Karpas-422 (cell line): ENCODE measurements around the gene BRINP2. TPM values are rescaled to one million over a fixed set of nuclear protein-coding genes. Genes with fewer than 3 reads are reported as not detected.

ENCODE experiments used
- DNase-seq: peaks from one replicate; pipeline ENCODE4 v3.0.0-alpha.2; 2015
- H2AFZ ChIP-seq: fragments of 200-600 bp; sonication (generic); 2 replicates; pipeline ENCODE4 v1.6.1; 2014; ENCODE audit warnings: antibody characterized with exemption, low read length, mixed read lengths
- H3K27ac ChIP-seq: fragments of 200-600 bp; sonication (generic); 2 replicates; pipeline ENCODE4 v1.5.1; 2014; ENCODE audit warnings: mild to moderate bottlenecking, low read length, moderate library complexity
- H3K27me3 ChIP-seq: fragments of 200-600 bp; sonication (generic); 2 replicates; pipeline ENCODE4 v1.6.1; 2014; ENCODE audit warnings: low read length, mixed read lengths
- H3K36me3 ChIP-seq: fragments of 200-600 bp; sonication (generic); 2 replicates; pipeline ENCODE4 v1.6.1; 2014; ENCODE audit warnings: low read length, mixed read lengths; ENCODE audit not compliant: insufficient read depth
- H3K4me1 ChIP-seq: fragments of 200-600 bp; sonication (generic); 2 replicates; pipeline ENCODE4 v1.6.1; 2014; ENCODE audit warnings: mild to moderate bottlenecking, low read length, mixed read lengths
- H3K4me2 ChIP-seq: fragments of 200-600 bp; sonication (generic); 2 replicates; pipeline ENCODE4 v1.6.1; 2014; ENCODE audit warnings: low read length, low read depth, mild to moderate bottlenecking; ENCODE audit not compliant: poor library complexity, severe bottlenecking
- H3K4me3 ChIP-seq: fragments of 200-600 bp; sonication (generic); 2 replicates; pipeline ENCODE4 v1.5.1; 2014; ENCODE audit warnings: mild to moderate bottlenecking, antibody characterized with exemption, low read length, mixed read lengths
- H3K79me2 ChIP-seq: fragments of 200-600 bp; sonication (generic); 2 replicates; pipeline ENCODE4 v1.6.1; 2014; ENCODE audit warnings: mild to moderate bottlenecking, low read length, mixed read lengths
- H3K9ac ChIP-seq: fragments of 200-600 bp; sonication (generic); 2 replicates; pipeline ENCODE4 v1.6.0; 2014; ENCODE audit warnings: low read length
- H3K9me2 ChIP-seq: fragments of 200-600 bp; sonication (generic), shearing (Covaris generic); replicated peaks from 2 replicates; pipeline ENCODE4 v1.6.0; 2014; ENCODE audit warnings: mild to moderate bottlenecking, low read length, moderate library complexity; ENCODE audit not compliant: insufficient read depth
- H3K9me3 ChIP-seq: fragments of 300-700, 200-600 bp; sonication (generic); 2 replicates; pipeline ENCODE4 v1.6.1; 2014; ENCODE audit warnings: low read length, mixed read lengths
- H4K20me1 ChIP-seq: fragments of 200-600 bp; sonication (generic); 2 replicates; pipeline ENCODE4 v1.6.1; 2014; ENCODE audit warnings: mild to moderate bottlenecking, antibody characterized with exemption, low read length, low read depth; ENCODE audit not compliant: insufficient read depth
- total RNA-seq: library from RNA; depleted of rRNA; stranded (reverse); fragments of >200 nt; shearing (Covaris generic); gene quantifications from 2 replicates; pipeline ENCODE4 v1.2.3, GENCODE V29; 2014; ENCODE audit warnings: low replicate concordance

Gene BRINP2
- total RNA-seq, 1 experiment from 2014 or later, result not detected

DNA sequence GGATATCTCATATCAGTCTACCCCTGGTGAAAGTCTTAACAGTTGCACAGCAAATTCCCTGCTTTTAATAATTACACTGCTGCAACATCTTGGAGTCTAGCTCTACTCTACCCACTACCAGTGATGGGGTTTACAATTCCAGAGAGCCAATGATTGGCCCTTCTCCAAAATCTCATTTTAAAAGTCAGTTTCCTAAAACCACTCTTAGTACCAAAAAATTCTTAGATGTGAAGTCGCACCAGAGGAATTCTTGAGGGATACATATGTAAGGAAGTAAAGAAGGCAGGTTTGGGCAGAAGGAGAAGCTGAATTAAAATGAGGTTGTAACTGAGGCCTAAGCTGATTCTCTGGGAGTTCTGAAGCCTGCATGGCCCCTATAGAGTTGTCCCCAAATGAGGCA is 129.7 kb downstream of the BRINP2 start:
- Histone ChIP-seq H3K27me3 (no peaks in the 10 kb centered on the region), H3K4me2 (no peak overlapping the region), H3K79me2 (no peaks in the 10 kb centered on the region), H3K9ac (no peak overlapping the region), H4K20me1 (no peaks in the 10 kb centered on the region), H3K9me3 (no peaks in the 10 kb centered on the region), H3K4me3 (no peak overlapping the region), H3K36me3 (no peaks in the 10 kb centered on the region), H2AFZ (no peak overlapping the region), H3K9me2 (no peaks in the 10 kb centered on the region), H3K4me1 (no peaks in the 10 kb centered on the region), H3K27ac (no peak overlapping the region)
- no peak for DNase-seq

DNA sequence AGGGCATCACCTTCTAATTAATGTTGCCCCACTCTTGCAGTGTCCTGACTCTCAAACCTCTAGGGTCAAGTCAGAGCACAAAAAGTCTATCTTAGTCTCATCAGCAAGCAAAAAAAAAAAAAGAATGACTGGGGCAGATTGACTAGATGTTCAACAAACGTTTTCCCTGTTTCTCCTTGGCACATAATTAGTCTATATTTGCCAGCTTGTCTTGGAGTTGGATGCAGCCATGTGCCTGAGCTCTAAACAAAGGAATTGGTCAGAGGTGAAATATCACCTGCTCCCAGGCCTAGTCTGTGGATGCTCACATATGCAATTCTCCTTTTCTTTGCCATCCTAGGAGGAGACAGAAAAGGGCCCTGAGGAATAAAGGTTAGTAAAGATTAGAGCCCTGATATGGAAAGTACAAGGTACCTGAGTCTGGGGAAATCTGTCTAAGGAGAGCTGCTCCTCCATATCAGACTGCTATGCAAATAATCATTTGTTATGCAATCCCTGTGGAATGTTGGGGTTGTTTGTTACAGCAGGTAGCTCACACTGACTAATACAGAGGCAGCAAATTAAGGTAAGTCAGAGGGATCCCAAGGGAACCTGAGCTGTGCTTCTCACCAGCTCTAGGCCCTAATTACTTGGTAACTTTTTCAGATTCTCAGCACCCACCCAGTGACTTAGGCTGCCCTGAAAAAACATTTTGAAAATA is 130.8 kb downstream of the BRINP2 start:
- Histone ChIP-seq H4K20me1 (no peaks in the 10 kb centered on the region), H3K9me3 (no peaks in the 10 kb centered on the region), H3K4me2 (no peak overlapping the region), H3K27me3 (no peaks in the 10 kb centered on the region), H3K9me2 (no peaks in the 10 kb centered on the region), H3K9ac (no peak overlapping the region), H3K36me3 (no peaks in the 10 kb centered on the region), H3K4me1 (no peaks in the 10 kb centered on the region), H3K4me3 (no peak overlapping the region), H3K79me2 (no peaks in the 10 kb centered on the region), H3K27ac (no peak overlapping the region), H2AFZ (no peak overlapping the region)
- DNase-seq, result no peak

DNA sequence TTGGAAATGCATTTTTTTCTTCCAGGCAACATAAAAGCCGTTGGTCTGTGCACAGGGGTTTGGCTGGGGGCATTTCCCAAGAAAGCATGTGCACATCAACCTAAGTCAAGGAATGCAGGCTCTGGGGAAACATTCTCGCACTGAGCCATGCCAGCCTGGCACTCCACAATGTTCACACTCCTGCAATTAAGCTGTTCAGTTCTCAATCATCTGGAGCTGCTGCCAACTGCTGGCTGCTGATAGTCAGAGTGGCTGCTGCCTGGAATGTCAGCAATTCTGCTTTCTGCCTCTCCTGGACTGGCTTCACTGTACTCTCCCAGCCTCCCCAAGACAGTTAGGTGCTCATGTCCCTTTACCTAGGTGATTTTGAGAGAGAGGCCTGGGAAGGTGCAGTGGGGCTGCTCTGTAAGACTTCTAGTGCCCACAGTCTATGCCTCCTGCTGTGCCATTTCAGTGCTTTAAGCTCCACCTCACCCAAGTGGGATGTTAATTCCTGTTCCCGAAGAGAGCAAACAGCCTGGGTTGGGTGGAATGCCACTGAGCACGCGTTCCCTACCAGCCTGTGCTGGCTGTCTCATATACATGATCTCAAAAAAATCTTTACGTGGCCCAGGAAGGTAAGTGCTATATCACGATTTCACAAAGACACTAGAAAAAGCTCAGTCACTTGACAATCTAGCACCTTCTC is 131.7 kb downstream of the BRINP2 start:
- Histone ChIP-seq H4K20me1 (no peaks in the 10 kb centered on the region), H2AFZ (no peak overlapping the region), H3K27ac (no peak overlapping the region), H3K79me2 (no peaks in the 10 kb centered on the region), H3K36me3 (no peaks in the 10 kb centered on the region), H3K4me2 (no peak overlapping the region), H3K4me3 (no peak overlapping the region), H3K9me2 (no peaks in the 10 kb centered on the region), H3K27me3 (no peaks in the 10 kb centered on the region), H3K9me3 (no peaks in the 10 kb centered on the region), H3K9ac (no peak overlapping the region), H3K4me1 (no peaks in the 10 kb centered on the region)
- no peak for DNase-seq

DNA sequence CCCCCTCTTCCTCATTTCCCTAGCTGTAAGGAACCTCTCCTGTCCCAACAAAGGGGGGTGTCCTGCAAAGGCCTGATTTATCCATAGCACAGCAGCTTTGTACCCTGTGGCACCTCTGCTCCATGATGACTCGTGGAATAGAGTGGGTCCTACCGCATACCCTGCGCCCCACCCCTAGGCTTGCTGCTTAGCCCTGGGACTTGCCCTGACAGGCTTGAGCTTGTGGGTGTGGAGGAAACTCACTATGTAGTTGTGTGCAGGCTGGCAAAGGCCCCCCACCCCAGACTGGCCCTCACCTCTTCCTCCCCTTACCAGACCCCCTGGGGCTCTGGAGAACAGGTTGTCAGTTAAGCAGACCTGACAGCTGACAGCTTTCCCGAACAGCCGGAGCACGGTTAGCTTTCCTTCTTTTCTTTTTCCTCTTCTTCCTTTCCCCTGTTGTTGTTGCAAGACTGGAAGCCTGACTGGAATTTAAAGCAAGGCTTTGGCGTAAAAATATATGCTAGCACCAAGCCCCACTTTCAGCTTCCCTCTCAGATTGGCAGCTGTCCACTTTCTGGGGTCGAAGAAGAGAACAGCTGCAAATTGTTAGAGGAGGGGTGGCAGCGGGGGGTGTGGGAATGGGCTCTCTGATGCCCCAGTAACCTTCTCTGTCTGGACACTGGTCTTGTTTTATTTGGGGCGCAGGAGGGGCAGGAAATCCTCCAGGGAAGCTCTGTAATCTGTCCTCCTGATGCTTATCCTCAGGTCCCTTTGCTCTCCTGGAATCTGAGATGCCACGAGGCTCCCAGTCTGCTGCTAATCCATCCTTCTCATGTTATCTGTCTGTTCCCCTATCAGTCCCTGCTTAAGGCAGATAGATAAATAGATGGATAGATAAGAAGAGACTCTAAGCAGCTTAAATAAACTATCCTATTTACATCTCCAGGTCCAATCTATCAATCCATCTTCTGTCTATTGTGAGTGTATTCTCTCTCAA is 134.6 kb downstream of the BRINP2 start:
- H3K79me2 ChIP-seq, result no peaks in the 10 kb centered on the region
- no peak overlapping the region for H2AFZ ChIP-seq
- H3K4me3 ChIP-seq, result no peak overlapping the region
- H3K9me2 ChIP-seq, result no peaks in the 10 kb centered on the region
- H3K4me1 ChIP-seq, result no peaks in the 10 kb centered on the region
- H3K27me3 ChIP-seq, result no peaks in the 10 kb centered on the region
- H3K27ac ChIP-seq, result no peak overlapping the region
- no peak overlapping the region for H3K4me2 ChIP-seq
- no peak overlapping the region for H3K9ac ChIP-seq
- no peak for DNase-seq
- H3K36me3 ChIP-seq, result no peaks in the 10 kb centered on the region
- H3K9me3 ChIP-seq, result no peaks in the 10 kb centered on the region
- H4K20me1 ChIP-seq, result no peaks in the 10 kb centered on the region

DNA sequence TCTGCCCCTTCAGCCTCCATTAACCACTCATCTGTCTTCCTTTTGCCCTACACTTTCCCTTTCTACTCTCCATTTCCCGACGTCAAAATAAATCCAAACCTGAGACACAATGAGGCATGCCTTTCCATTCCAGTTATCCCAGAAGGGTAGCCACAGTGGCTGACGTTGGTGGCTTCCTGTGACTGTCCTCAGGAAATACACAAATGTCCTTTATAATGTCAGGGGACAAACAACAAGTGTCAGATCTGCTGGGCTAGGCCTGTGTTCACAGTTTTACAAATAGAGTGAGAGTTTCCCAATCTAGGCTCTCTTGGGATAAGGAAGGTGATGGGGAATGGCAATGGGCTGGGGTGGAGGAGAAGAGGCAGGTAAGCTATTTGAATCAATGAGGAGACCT is 135.3 kb downstream of the BRINP2 start:
- Histone ChIP-seq H3K9me3 (no peaks in the 10 kb centered on the region), H3K27me3 (no peaks in the 10 kb centered on the region), H4K20me1 (no peaks in the 10 kb centered on the region), H3K36me3 (no peaks in the 10 kb centered on the region), H2AFZ (no peak overlapping the region), H3K4me3 (no peak overlapping the region), H3K27ac (no peak overlapping the region), H3K79me2 (no peaks in the 10 kb centered on the region), H3K4me2 (no peak overlapping the region), H3K9me2 (no peaks in the 10 kb centered on the region), H3K4me1 (no peaks in the 10 kb centered on the region), H3K9ac (no peak overlapping the region)
- DNase-seq, result no peak

DNA sequence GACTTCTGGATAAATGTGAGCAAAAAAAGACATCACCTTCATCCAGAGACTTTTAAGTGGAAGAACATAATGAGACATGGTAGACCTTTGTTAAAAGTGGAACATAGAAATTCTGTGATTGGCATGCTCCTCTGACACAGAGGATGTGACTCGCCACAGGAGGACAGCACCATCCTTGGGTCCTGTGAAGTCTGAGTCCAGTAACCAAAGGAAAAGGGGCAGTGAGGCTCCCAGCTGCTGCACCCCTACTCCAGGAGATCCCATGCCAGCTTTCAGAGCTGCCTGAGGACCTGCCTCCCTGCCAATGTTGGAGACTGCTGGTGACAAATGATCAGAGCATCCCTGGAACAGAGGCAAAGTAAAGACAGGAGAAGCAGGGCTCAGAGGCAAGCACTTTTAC is 136.2 kb downstream of the BRINP2 start:
- Histone ChIP-seq H3K36me3 (no peaks in the 10 kb centered on the region), H3K27ac (no peak overlapping the region), H3K27me3 (no peaks in the 10 kb centered on the region), H3K9me3 (no peaks in the 10 kb centered on the region), H3K4me1 (no peaks in the 10 kb centered on the region), H3K4me2 (no peak overlapping the region), H3K79me2 (no peaks in the 10 kb centered on the region), H3K9ac (no peak overlapping the region), H3K9me2 (no peaks in the 10 kb centered on the region), H3K4me3 (no peak overlapping the region), H4K20me1 (no peaks in the 10 kb centered on the region), H2AFZ (no peak overlapping the region)
- no peak for DNase-seq

DNA sequence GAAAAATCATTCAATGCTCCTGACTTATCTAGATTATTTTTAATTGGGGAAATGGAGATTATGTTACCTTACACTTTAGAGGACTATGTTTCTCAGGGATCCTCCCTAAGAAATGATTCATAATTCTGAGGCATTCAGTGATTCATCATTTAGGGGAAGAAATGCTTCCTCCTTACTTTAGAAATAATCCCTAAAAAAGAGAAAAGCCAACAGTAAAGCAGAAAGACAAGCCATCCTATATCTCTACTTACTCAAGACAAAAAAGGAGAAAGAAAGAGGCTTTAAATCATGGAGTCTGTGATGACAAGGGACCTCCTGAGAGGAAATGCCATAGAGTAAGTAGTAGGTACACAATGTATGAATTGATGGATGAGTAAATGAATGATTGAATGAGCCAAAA is 137.0 kb downstream of the BRINP2 start:
- H3K36me3 ChIP-seq, result no peaks in the 10 kb centered on the region
- H4K20me1 ChIP-seq, result no peaks in the 10 kb centered on the region
- H3K4me1 ChIP-seq, result no peaks in the 10 kb centered on the region
- H3K27me3 ChIP-seq, result no peaks in the 10 kb centered on the region
- no peaks in the 10 kb centered on the region for H3K9me3 ChIP-seq
- H3K4me3 ChIP-seq, result no peak overlapping the region
- H3K9ac ChIP-seq, result no peak overlapping the region
- H3K27ac ChIP-seq, result no peak overlapping the region
- DNase-seq, result no peak
- no peak overlapping the region for H2AFZ ChIP-seq
- no peaks in the 10 kb centered on the region for H3K9me2 ChIP-seq
- H3K4me2 ChIP-seq, result no peak overlapping the region
- H3K79me2 ChIP-seq, result no peaks in the 10 kb centered on the region

DNA sequence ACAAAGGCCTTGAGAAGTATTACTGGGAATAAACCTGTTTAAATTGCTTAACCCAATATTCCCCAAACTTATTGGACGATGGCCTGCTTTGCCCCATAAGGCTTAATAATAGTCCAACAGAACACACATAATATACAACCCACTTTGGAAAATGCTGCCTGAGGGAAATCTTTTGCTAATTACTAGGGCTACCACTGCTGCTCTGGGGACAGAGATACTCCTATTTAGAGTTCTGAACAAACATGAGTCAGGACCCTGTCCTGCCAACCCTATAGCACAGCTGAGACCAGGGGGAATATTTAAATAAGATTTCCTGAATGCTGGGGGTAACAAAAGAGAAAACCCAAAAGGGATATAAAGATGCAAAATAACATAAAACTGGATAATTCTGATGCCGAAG is 139.1 kb downstream of the BRINP2 start:
- H3K9me3 ChIP-seq, result no peaks in the 10 kb centered on the region
- H3K9ac ChIP-seq, result no peak overlapping the region
- H3K79me2 ChIP-seq, result no peaks in the 10 kb centered on the region
- H3K27ac ChIP-seq, result no peak overlapping the region
- H3K4me3 ChIP-seq, result no peak overlapping the region
- no peaks in the 10 kb centered on the region for H3K9me2 ChIP-seq
- no peak overlapping the region for H3K4me2 ChIP-seq
- no peaks in the 10 kb centered on the region for H3K27me3 ChIP-seq
- no peaks in the 10 kb centered on the region for H3K36me3 ChIP-seq
- DNase-seq, result no peak
- no peaks in the 10 kb centered on the region for H3K4me1 ChIP-seq
- H4K20me1 ChIP-seq, result no peaks in the 10 kb centered on the region
- no peak overlapping the region for H2AFZ ChIP-seq
